Measurements from ENCODE around the gene MAP2K5. TPM values are rescaled to one million over a fixed set of nuclear protein-coding genes. Genes with fewer than 3 reads are reported as not detected.

MAP2K5 gene
- total and polyA plus RNA-seq, 10 of the 15 experiments (the other 5 are each of a cell fraction or from before 2014, with no cell fraction given) = 1.3 to 19.4 (median 9.6) TPM

DNA sequence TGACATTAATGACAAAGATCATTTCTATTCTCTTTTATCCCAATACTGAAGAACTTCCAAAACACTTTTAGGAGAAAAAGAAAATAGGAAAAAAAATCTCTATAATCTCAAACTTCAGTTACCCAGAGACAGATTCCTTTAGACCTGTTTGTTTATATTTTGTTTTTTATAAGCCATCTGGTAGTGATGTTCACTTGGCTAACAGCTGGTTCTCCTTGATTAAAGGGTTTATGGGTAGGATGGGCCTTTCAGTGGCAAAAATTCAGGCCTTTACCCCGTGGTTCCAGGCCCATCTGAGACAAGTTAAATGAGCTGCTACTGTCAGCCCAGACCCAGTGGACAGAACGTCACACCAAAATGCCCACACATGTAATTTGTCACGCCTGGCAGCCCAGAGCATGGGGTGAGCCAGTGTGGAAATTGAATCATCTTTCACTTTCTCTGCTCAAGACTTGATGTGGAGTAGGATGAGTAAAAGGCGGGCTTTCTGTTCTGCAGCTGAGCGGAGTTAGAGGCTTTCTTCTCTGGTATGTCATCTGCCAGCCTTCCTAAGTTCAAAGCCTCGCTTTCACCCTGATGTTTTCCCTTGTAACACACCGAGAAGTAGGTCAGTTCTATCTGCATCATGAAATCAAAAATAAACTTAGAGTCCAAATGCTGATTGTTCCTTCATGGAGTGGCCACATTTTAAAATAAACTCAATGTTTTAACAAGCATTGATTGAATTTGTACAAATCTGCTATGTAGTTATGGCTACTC lies 220.3 kb downstream of the MAP2K5 start (continued):
- TF ChIP-seq ZZZ3 (IDR thresholded peaks at IDR 0.05; ENCODE audit: control insufficient read depth, insufficient read length, low read depth) = no peak
- TF ChIP-seq, protein P1, sequence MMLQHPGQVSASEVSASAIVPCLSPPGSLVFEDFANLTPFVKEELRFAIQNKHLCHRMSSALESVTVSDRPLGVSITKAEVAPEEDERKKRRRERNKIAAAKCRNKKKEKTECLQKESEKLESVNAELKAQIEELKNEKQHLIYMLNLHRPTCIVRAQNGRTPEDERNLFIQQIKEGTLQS (IDR thresholded peaks at IDR 0.05; ENCODE audit: borderline replicate concordance, extremely low read depth, low read depth, low read length) = no peak
- TF ChIP-seq KAT2A (conservative IDR thresholded peaks at IDR 0.05; ENCODE audit: control insufficient read depth, low read depth, low read length) = no peak
- TF ChIP-seq POLR2AphosphoS5 (IDR thresholded peaks at IDR 0.05; ENCODE audit: low read length) = no peak
- peak; percentile 49; the same call in 1 of the 2 replicates for TF ChIP-seq TBL1XR1 (IDR thresholded peaks at IDR 0.05; ENCODE audit: low read depth, low read length)
- peak; percentile 26; the same call in 1 of the 2 replicates for TF ChIP-seq SPI1 (IDR thresholded peaks at IDR 0.05; ENCODE audit: borderline replicate concordance, insufficient read depth, low read depth, low read length)
- TF ChIP-seq POU2F2 (IDR thresholded peaks at IDR 0.05; ENCODE audit: borderline replicate concordance, low read depth, low read length) = peak; percentile 67; the same call in 1 of the 3 replicates
- peak; percentile 63 for TF ChIP-seq ATF2 (IDR thresholded peaks at IDR 0.05; ENCODE audit: low read length)
- no peak for TF ChIP-seq CBX3 (IDR thresholded peaks at IDR 0.05; ENCODE audit: borderline replicate concordance, low read depth)
- TF ChIP-seq MLLT1 (IDR thresholded peaks at IDR 0.05) = peak; percentile 54; the same call in 1 of the 2 replicates
- no peak for TF ChIP-seq ZSCAN29 (IDR thresholded peaks at IDR 0.05)
- TF ChIP-seq CBX5 (IDR thresholded peaks at IDR 0.05; ENCODE audit: low read depth) = no peak
- TF ChIP-seq RUNX3 (IDR thresholded peaks at IDR 0.05; ENCODE audit: low read length) = peak; percentile 82
- TF ChIP-seq, protein P2, sequence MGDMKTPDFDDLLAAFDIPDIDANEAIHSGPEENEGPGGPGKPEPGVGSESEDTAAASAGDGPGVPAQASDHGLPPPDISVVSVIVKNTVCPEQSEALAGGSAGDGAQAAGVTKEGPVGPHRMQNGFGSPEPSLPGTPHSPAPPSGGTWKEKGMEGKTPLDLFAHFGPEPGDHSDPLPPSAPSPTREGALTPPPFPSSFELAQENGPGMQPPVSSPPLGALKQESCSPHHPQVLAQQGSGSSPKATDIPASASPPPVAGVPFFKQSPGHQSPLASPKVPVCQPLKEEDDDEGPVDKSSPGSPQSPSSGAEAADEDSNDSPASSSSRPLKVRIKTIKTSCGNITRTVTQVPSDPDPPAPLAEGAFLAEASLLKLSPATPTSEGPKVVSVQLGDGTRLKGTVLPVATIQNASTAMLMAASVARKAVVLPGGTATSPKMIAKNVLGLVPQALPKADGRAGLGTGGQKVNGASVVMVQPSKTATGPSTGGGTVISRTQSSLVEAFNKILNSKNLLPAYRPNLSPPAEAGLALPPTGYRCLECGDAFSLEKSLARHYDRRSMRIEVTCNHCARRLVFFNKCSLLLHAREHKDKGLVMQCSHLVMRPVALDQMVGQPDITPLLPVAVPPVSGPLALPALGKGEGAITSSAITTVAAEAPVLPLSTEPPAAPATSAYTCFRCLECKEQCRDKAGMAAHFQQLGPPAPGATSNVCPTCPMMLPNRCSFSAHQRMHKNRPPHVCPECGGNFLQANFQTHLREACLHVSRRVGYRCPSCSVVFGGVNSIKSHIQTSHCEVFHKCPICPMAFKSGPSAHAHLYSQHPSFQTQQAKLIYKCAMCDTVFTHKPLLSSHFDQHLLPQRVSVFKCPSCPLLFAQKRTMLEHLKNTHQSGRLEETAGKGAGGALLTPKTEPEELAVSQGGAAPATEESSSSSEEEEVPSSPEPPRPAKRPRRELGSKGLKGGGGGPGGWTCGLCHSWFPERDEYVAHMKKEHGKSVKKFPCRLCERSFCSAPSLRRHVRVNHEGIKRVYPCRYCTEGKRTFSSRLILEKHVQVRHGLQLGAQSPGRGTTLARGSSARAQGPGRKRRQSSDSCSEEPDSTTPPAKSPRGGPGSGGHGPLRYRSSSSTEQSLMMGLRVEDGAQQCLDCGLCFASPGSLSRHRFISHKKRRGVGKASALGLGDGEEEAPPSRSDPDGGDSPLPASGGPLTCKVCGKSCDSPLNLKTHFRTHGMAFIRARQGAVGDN (IDR thresholded peaks at IDR 0.05) = no peak
- no peak for TF ChIP-seq NRF1 (conservative IDR thresholded peaks at IDR 0.05; ENCODE audit: low read depth, low read length)
- TF ChIP-seq STAT1 (conservative IDR thresholded peaks at IDR 0.05) = no peak
- TF ChIP-seq SREBF1 (IDR thresholded peaks at IDR 0.05; ENCODE audit: low read length) = no peak
- TF ChIP-seq, protein P3, sequence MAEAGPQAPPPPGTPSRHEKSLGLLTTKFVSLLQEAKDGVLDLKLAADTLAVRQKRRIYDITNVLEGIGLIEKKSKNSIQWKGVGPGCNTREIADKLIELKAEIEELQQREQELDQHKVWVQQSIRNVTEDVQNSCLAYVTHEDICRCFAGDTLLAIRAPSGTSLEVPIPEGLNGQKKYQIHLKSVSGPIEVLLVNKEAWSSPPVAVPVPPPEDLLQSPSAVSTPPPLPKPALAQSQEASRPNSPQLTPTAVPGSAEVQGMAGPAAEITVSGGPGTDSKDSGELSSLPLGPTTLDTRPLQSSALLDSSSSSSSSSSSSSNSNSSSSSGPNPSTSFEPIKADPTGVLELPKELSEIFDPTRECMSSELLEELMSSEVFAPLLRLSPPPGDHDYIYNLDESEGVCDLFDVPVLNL (IDR thresholded peaks at IDR 0.05; ENCODE audit: low read depth, low read length) = no peak
- no peak for TF ChIP-seq YY1 (IDR thresholded peaks at IDR 0.05; ENCODE audit: low read depth, low read length)
- TF ChIP-seq IRF5 (IDR thresholded peaks at IDR 0.05; ENCODE audit: borderline replicate concordance) = no peak

All from GM12878 (cell line).